ENCODE data around the gene GATM.

DNA sequence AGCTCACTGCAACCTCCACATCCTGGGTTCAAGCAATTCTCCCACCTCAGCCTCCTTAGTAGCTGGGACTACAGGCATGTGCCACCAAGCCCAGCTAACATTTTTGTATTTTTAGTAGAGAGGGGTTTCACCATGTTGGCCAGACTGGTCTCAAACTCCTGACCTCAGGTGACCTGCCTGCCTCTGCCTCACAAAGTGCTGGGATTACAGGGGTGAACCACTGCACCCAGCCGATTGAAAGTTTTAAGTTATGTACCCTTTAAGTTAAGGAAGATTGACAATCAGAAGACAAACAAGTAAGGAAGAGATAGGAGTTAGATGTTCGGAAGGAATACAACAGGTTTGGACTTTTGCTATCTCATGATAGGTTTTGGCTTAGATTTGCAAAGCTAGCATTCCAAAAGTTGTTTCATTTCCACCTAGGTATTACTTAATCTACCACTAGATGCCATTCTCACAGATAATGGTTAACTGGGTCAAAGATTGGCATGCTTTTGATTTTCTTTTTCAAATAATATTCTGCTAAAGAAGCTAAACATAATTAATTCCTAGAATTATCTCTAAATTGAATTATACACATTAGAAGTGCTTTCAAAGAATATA is 35.0 kb downstream of the GATM start:
- TF ChIP-seq CTCF (conservative IDR thresholded peaks at IDR 0.05 in 1 of 2, IDR thresholded peaks at IDR 0.05 in 1 of 2; ENCODE audit: low read depth in 1 of 2, low read length in 2 of 2), result no peak
- no peak for TF ChIP-seq EZH2 (IDR thresholded peaks at IDR 0.05; ENCODE audit: low read length, missing control alignments)
